ENCODE data around the gene SCP2. TPM values are rescaled to one million over a fixed set of nuclear protein-coding genes. Genes with fewer than 3 reads are reported as not detected.

The SCP2 gene
- total RNA-seq, 1 experiment from 2014 or later = 56.4 TPM

- H3K4me3 Mint-ChIP-seq = no peak overlapping the region
- TF ChIP-seq ARID4B (CRISPR knock-in tag; IDR thresholded peaks at IDR 0.05; ENCODE audit: borderline replicate concordance) (no peak), IRF1 (CRISPR knock-in tag; IDR thresholded peaks at IDR 0.05) (no peak), GRHL2 (CRISPR knock-in tag; IDR thresholded peaks at IDR 0.05; ENCODE audit: insufficient replicate concordance, severe bottlenecking) (no peak), NFYB (CRISPR knock-in tag; conservative IDR thresholded peaks at IDR 0.05; ENCODE audit: low read depth) (no peak), ZNF396 (CRISPR knock-in tag; IDR thresholded peaks at IDR 0.05; ENCODE audit: borderline replicate concordance) (no peak), ZMAT4 (CRISPR knock-in tag; IDR thresholded peaks at IDR 0.05) (no peak), E2F5 (CRISPR knock-in tag; IDR thresholded peaks at IDR 0.05) (no peak), ZNF425 (CRISPR knock-in tag; conservative IDR thresholded peaks at IDR 0.05) (no peak), ZSCAN18 (CRISPR knock-in tag; IDR thresholded peaks at IDR 0.05) (no peak)
- ATAC-seq (no peak), DNase-seq (ENCODE audit: low spot score) (no peak)
- peaks cover 3% of the 10 kb centered on the region; the same call in 1 of the 2 replicates for H3K36me3 Mint-ChIP-seq
- CTCF ChIA-PET = interaction anchor here (1.0 kb wide), 1 partner anchor 35 kb away, joined by 3 read pairs; no protein-coding TSS in a partner anchor
- peaks cover 51% of the 10 kb centered on the region for H3K4me1 Mint-ChIP-seq
- POLR2A ChIA-PET = no interaction called here
- no peak overlapping the region for H3K27ac Mint-ChIP-seq
- peaks cover 2% of the 10 kb centered on the region; the same call in 1 of the 2 replicates for H3K27me3 Mint-ChIP-seq (ENCODE audit: low read depth)
- no peaks in the 10 kb centered on the region for H3K9me3 Mint-ChIP-seq
Observed at GRCh38 chr1:53048960-53049573, 122.0 kb downstream of the SCP2 start.

GRCh38 chr1:53049574-53049967 lies 122.5 kb downstream of the SCP2 start:
- ChIA-PET POLR2A (no interaction called here), CTCF (no interaction called here)
- H3K9me3 Mint-ChIP-seq = no peaks in the 10 kb centered on the region; the same call in 1 of the 2 replicates
- peaks cover 3% of the 10 kb centered on the region; the same call in 1 of the 2 replicates for H3K36me3 Mint-ChIP-seq
- H3K4me1 Mint-ChIP-seq = peaks cover 51% of the 10 kb centered on the region
- H3K27ac Mint-ChIP-seq = peak overlapping the region; percentile 33; the same call in 1 of the 2 replicates
- no peak overlapping the region for H3K4me3 Mint-ChIP-seq
- peaks cover 2% of the 10 kb centered on the region; the same call in 1 of the 2 replicates for H3K27me3 Mint-ChIP-seq (ENCODE audit: low read depth)
- ATAC-seq (no peak), DNase-seq (ENCODE audit: low spot score) (no peak)
- TF ChIP-seq IRF2 (CRISPR knock-in tag; IDR thresholded peaks at IDR 0.05; ENCODE audit: borderline replicate concordance, low read depth) = no peak
- TF ChIP-seq PREB (CRISPR knock-in tag; IDR thresholded peaks at IDR 0.05; ENCODE audit: borderline replicate concordance) = no peak
- TF ChIP-seq USF2 (CRISPR knock-in tag; IDR thresholded peaks at IDR 0.05) = no peak
- TF ChIP-seq ZNF317 (CRISPR knock-in tag; IDR thresholded peaks at IDR 0.05; ENCODE audit: borderline replicate concordance, low read depth) = no peak
- TF ChIP-seq JAZF1 (CRISPR knock-in tag; IDR thresholded peaks at IDR 0.05) = no peak
- no peak for TF ChIP-seq RORB (CRISPR knock-in tag; IDR thresholded peaks at IDR 0.05)
- TF ChIP-seq HMGA2 (CRISPR knock-in tag; IDR thresholded peaks at IDR 0.05) = no peak
- no peak for TF ChIP-seq TEAD4 (CRISPR knock-in tag; IDR thresholded peaks at IDR 0.05)
- no peak for TF ChIP-seq ZNF425 (CRISPR knock-in tag; conservative IDR thresholded peaks at IDR 0.05)
- no peak for TF ChIP-seq ZBTB21 (CRISPR knock-in tag; IDR thresholded peaks at IDR 0.05; ENCODE audit: borderline replicate concordance)
- TF ChIP-seq KAT7 (CRISPR knock-in tag; IDR thresholded peaks at IDR 0.05; ENCODE audit: borderline replicate concordance) = no peak
